PC-3 (cell line): Measurements from ENCODE around the gene MAP2K2. TPM values are rescaled to one million over a fixed set of nuclear protein-coding genes. Genes with fewer than 3 reads are reported as not detected.

Experiments
- ATAC-seq: fragments of 200-7000 bp; cut with Tn5 transposase; 2 replicates; pipeline ENCODE4 v1.9.1; 2020; ENCODE audit warnings: mild to moderate bottlenecking, moderate library complexity
- BruUV-seq: library from RNA; stranded (reverse); fragments of 400-500 nt; replicated peaks from 2 replicates; lab custom pipeline; 2021; lab: Mats Ljungman, UMichigan
- CTCF ChIA-PET: fragments of 300-600 bp; sonication (Branson Sonifier 250); formaldehyde crosslinking; loops from one replicate; lab custom pipeline; 2022; ENCODE audit warnings: antibody characterized with exemption; lab: Charles Lee
- POLR2A ChIA-PET: fragments of 300-600 bp; sonication (Branson Sonifier 250); formaldehyde crosslinking; loops from one replicate; lab custom pipeline; 2022; ENCODE audit warnings: antibody characterized with exemption; ENCODE audit not compliant: unreplicated experiment; lab: Charles Lee
- DNase-seq: peaks from one replicate; pipeline ENCODE4 v3.0.0-alpha.2; 2015
- H2AFZ ChIP-seq: fragments of 300-600 bp; sonication (generic); 2 replicates; pipeline ENCODE4 v1.6.0; 2016; ENCODE audit warnings: antibody characterized with exemption, low read length
- H3F3A ChIP-seq: fragments of 300-600 bp; sonication (generic); one replicate; pipeline ENCODE4 v1.6.0; 2017; ENCODE audit warnings: antibody characterized with exemption, low read length, control low read depth, mild to moderate bottlenecking; ENCODE audit not compliant: unreplicated experiment
- H3K27ac ChIP-seq: fragments of 300-600 bp; sonication (generic); 2 replicates; pipeline ENCODE4 v1.5.1; 2016; ENCODE audit warnings: mild to moderate bottlenecking, low read length
- H3K27me3 ChIP-seq: fragments of 300-600 bp; sonication (generic); 2 replicates; pipeline ENCODE4 v1.6.1; 2016; ENCODE audit warnings: low read length, mixed read lengths
- H3K36me3 ChIP-seq: fragments of 300-600 bp; sonication (generic); 2 replicates; pipeline ENCODE4 v1.6.1; 2016; ENCODE audit warnings: low read depth, mixed run types, low read length, mixed read lengths
- H3K4me1 ChIP-seq: fragments of 300-600 bp; sonication (generic); 2 replicates; pipeline ENCODE4 v1.5.1; 2016; ENCODE audit warnings: low read length; ENCODE audit not compliant: insufficient read depth
- H3K4me2 ChIP-seq: fragments of 300-600 bp; sonication (generic); 2 replicates; pipeline ENCODE4 v1.6.0; 2016; ENCODE audit warnings: low read length
- H3K4me3 ChIP-seq: fragments of 300-600 bp; sonication (generic); 2 replicates; pipeline ENCODE4 v1.5.1; 2016; ENCODE audit warnings: mild to moderate bottlenecking, low read length, mixed read lengths
- H3K79me2 ChIP-seq: fragments of 300-600 bp; sonication (generic); 2 replicates; pipeline ENCODE4 v1.6.1; 2017; ENCODE audit warnings: low read length, mixed read lengths
- H3K9ac ChIP-seq: fragments of 300-600 bp; sonication (generic); 2 replicates; pipeline ENCODE4 v1.6.0; 2016; ENCODE audit warnings: mild to moderate bottlenecking, low read length
- H3K9me2 ChIP-seq: fragments of 300-600 bp; sonication (generic); replicated peaks from 2 replicates; pipeline ENCODE4 v1.6.1; 2016; ENCODE audit warnings: mixed run types, low read length, mixed read lengths
- H3K9me3 ChIP-seq: fragments of 300-600 bp; sonication (generic); 2 replicates; pipeline ENCODE4 v1.6.1; 2016; ENCODE audit warnings: low read length, mixed read lengths
- H4K20me1 ChIP-seq: fragments of 300-600 bp; sonication (generic); 2 replicates; pipeline ENCODE4 v1.6.1; 2016; ENCODE audit warnings: low read length, mixed read lengths
- CTCF ChIP-seq: fragments of 300-600 bp; sonication (generic); conservative IDR thresholded peaks from 2 replicates; pipeline ENCODE4 v1.5.1; 2017; ENCODE audit warnings: antibody characterized with exemption, low read depth, mild to moderate bottlenecking, low read length
- EZH2 ChIP-seq: fragments of 300-600 bp; sonication (generic); IDR thresholded peaks from one replicate; pipeline ENCODE4 v1.6.1; 2017; ENCODE audit warnings: antibody characterized with exemption, mild to moderate bottlenecking, low read length; ENCODE audit not compliant: unreplicated experiment
- EZH2phosphoT487 ChIP-seq: fragments of 300-600 bp; sonication (generic); IDR thresholded peaks from 2 replicates; pipeline ENCODE4 v1.6.1; 2018; ENCODE audit warnings: mild to moderate bottlenecking, antibody characterized with exemption, low read length, borderline replicate concordance
- intact Hi-C: fragments of 100-400 bp; cut with micrococcal nuclease; formaldehyde crosslinking; loops from 2 replicates; pipeline ENCODE4 v1.9.0; 2023
- total RNA-seq: library from RNA; depleted of rRNA; stranded (reverse); fragments of >200 nt; gene quantifications from 2 replicates; pipeline ENCODE4 v1.2.3, GENCODE V29; 2014

Gene MAP2K2
- total RNA-seq, 1 experiment from 2014 or later: 229 TPM

- no peaks in the 10 kb centered on the region for H3K9me2 ChIP-seq
- H3K27me3 ChIP-seq: no peaks in the 10 kb centered on the region
- peak overlapping the region; percentile 87 for H3K4me3 ChIP-seq
- no peaks in the 10 kb centered on the region for H3K9me3 ChIP-seq
- intact Hi-C loops: no loop called here
- DNase-seq (no peak), ATAC-seq (no peak)
- CTCF ChIA-PET: no interaction called here
- H4K20me1 ChIP-seq: peaks cover 18% of the 10 kb centered on the region; the same call in 1 of the 2 replicates
- H2AFZ ChIP-seq: no peak overlapping the region
- peak overlapping the region; percentile 93 for H3K9ac ChIP-seq
- peaks cover 35% of the 10 kb centered on the region for H3K4me1 ChIP-seq
- no peaks in the 10 kb centered on the region for H3K36me3 ChIP-seq
- peak overlapping the region; percentile 73 for H3K27ac ChIP-seq
- peak overlapping the region; percentile 98 for H3K4me2 ChIP-seq
- TSS peak; percentile 45 for BruUV-seq
- TF ChIP-seq EZH2phosphoT487: no peak
- no peak for TF ChIP-seq EZH2
- peak; percentile 34; the same call in 1 of the 2 replicates for TF ChIP-seq CTCF
- H3K79me2 ChIP-seq: peaks cover 65% of the 10 kb centered on the region
- H3F3A ChIP-seq: no peaks in the 10 kb centered on the region
- POLR2A ChIA-PET: no interaction called here
Observed at GRCh38 chr19:4063369-4064148, 60.4 kb downstream of the MAP2K2 start.

- TF ChIP-seq CTCF (no peak), EZH2 (no peak), EZH2phosphoT487 (no peak)
- H3K9ac ChIP-seq: no peak overlapping the region
- ATAC-seq (no peak), DNase-seq (no peak)
- POLR2A ChIA-PET: interaction anchor here (0.6 kb wide), 1 partner anchor 10 kb away, joined by 3 read pairs; no protein-coding TSS in a partner anchor
- H3K9me3 ChIP-seq: no peaks in the 10 kb centered on the region
- intact Hi-C loops: no loop called here
- no peaks in the 10 kb centered on the region for H3K9me2 ChIP-seq
- peaks cover 18% of the 10 kb centered on the region; the same call in 1 of the 2 replicates for H4K20me1 ChIP-seq
- no peaks in the 10 kb centered on the region for H3K36me3 ChIP-seq
- peak overlapping the region; percentile 98 for H3K4me2 ChIP-seq
- no peaks in the 10 kb centered on the region for H3F3A ChIP-seq
- H3K4me3 ChIP-seq: peak overlapping the region; percentile 87
- H3K27ac ChIP-seq: peak overlapping the region; percentile 54; the same call in 1 of the 2 replicates
- no peak overlapping the region for H2AFZ ChIP-seq
- CTCF ChIA-PET: no interaction called here
- H3K4me1 ChIP-seq: peaks cover 42% of the 10 kb centered on the region
- H3K27me3 ChIP-seq: no peaks in the 10 kb centered on the region
- H3K79me2 ChIP-seq: peaks cover 74% of the 10 kb centered on the region
- BruUV-seq: no TSS peak
Observed at GRCh38 chr19:4062419-4063368, 61.2 kb downstream of the MAP2K2 start.
